GM21360 (cell line): ENCODE data around the gene FAM124B.

Experiments
- ATAC-seq: cut with Tn5 transposase; IDR thresholded peaks from one replicate; pipeline ENCODE4 v1.9.1; 2021; ENCODE audit warnings: mild to moderate bottlenecking, moderate library complexity; ENCODE audit not compliant: unreplicated experiment

The FAM124B gene

GRCh38 chr2:224401641-224402342 lies at the start of gene FAM124B:
Gene FAM124B (minus strand): TSS chr2:224402107. CDS start chr2:224401768, 339 bp downstream.
- no peak for ATAC-seq

GRCh38 chr2:224449212-224450147 lies 47.6 kb upstream of the FAM124B start:
- no peak for ATAC-seq

- no peak for ATAC-seq
Measured at GRCh38 chr2:224448236-224448635, 46.3 kb upstream of the FAM124B start.

GRCh38 chr2:224444783-224445182 lies 42.9 kb upstream of the FAM124B start:
- ATAC-seq, result no peak

GRCh38 chr2:224444021-224444420 lies 42.1 kb upstream of the FAM124B start:
- ATAC-seq, result no peak

GRCh38 chr2:224442071-224442967 lies 40.4 kb upstream of the FAM124B start:
- peak; percentile 51 for ATAC-seq

- ATAC-seq, result no peak
Measured at GRCh38 chr2:224440988-224441387, 39.1 kb upstream of the FAM124B start.

GRCh38 chr2:224438726-224439125 lies 36.8 kb upstream of the FAM124B start:
- ATAC-seq, result no peak

GRCh38 chr2:224436634-224437033 lies 34.7 kb upstream of the FAM124B start:
- no peak for ATAC-seq

GRCh38 chr2:224434618-224435017 lies 32.7 kb upstream of the FAM124B start:
- ATAC-seq, result no peak

- ATAC-seq, result no peak
Measured at GRCh38 chr2:224433442-224433841, 31.5 kb upstream of the FAM124B start.

GRCh38 chr2:224432003-224432579 lies 30.2 kb upstream of the FAM124B start:
- ATAC-seq, result no peak

GRCh38 chr2:224429441-224429810 lies 27.5 kb upstream of the FAM124B start:
- no peak for ATAC-seq

- no peak for ATAC-seq
Measured at GRCh38 chr2:224428787-224429440, 27.0 kb upstream of the FAM124B start.

- ATAC-seq, result no peak
Measured at GRCh38 chr2:224427471-224427870, 25.6 kb upstream of the FAM124B start.

- ATAC-seq, result no peak
Measured at GRCh38 chr2:224426656-224427055, 24.7 kb upstream of the FAM124B start.

GRCh38 chr2:224421065-224421464 lies 19.2 kb upstream of the FAM124B start:
- ATAC-seq, result no peak

- ATAC-seq, result no peak
Measured at GRCh38 chr2:224417947-224418346, 16.0 kb upstream of the FAM124B start.

GRCh38 chr2:224417361-224417729 lies 15.4 kb upstream of the FAM124B start:
- ATAC-seq, result no peak

GRCh38 chr2:224416656-224417360 lies 14.9 kb upstream of the FAM124B start:
- ATAC-seq, result no peak
